ENCODE data around the gene VPS26A. TPM values are rescaled to one million over a fixed set of nuclear protein-coding genes. Genes with fewer than 3 reads are reported as not detected.

VPS26A gene
- total RNA-seq, 1 donor from 2014 or later, result 40.1 TPM

DNA sequence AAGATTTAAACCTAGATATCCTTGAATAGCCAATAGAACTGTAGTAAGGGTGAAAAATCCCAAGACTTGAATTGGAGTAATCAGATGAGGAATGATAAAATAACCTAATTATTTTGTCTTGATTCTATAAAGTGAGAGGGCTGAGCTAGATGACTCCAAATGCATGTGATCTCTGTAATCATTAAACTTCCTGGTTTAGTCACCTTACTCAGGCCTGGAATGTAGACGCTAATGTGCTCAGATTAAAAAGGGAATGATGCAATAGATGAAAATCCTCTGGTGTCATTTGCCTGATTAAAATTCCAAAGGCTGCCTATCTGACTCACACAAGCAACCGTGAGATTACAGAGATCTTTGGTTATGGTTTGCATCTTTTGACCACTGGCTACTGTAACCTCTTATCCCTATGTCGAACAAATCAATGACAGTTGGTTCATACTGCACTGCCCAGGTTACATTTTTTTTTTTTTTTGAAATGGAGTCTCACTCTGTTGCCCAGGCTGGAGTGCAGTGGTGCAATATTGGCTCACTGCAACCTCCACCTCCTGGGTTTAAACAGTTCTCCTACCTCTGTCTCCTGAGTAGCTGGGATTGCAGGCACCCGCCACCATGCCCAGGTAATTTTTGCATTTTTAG lies 93.3 kb downstream of the VPS26A start:
- H3K36me3 Mint-ChIP-seq, result no peaks in the 10 kb centered on the region
- peaks cover 13% of the 10 kb centered on the region for H3K9me3 Mint-ChIP-seq
- H3K4me1 Mint-ChIP-seq, result peaks cover 9% of the 10 kb centered on the region
- H3K4me3 Mint-ChIP-seq, result no peak overlapping the region
- no peak overlapping the region for H3K27ac Mint-ChIP-seq
- H3K27me3 Mint-ChIP-seq (ENCODE audit: low read depth), result no peaks in the 10 kb centered on the region
- no peak for DNase-seq (ENCODE audit: low spot score in 2 of 2, unreplicated experiment in 2 of 2)
- no peak for TF ChIP-seq CTCF (IDR thresholded peaks at IDR 0.05; ENCODE audit: unreplicated experiment)

- Mint-ChIP-seq H3K4me1 (peaks cover 9% of the 10 kb centered on the region), H3K27ac (no peak overlapping the region), H3K27me3 (ENCODE audit: low read depth) (no peaks in the 10 kb centered on the region), H3K4me3 (no peak overlapping the region), H3K36me3 (no peaks in the 10 kb centered on the region), H3K9me3 (peaks cover 9% of the 10 kb centered on the region)
- DNase-seq (ENCODE audit: low spot score in 2 of 2, unreplicated experiment in 2 of 2), result no peak
- TF ChIP-seq CTCF (IDR thresholded peaks at IDR 0.05; ENCODE audit: unreplicated experiment), result no peak
Measured at GRCh38 chr10:69218831-69219230, 94.9 kb downstream of the VPS26A start.

GRCh38 chr10:69220041-69220451 lies 96.1 kb downstream of the VPS26A start, which contains the start of gene HKDC1:
TSS of gene HKDC1 (plus strand) at chr10:69220332. CDS start at chr10:69220436, 104 bp downstream.
- H3K36me3 Mint-ChIP-seq, result no peaks in the 10 kb centered on the region
- H3K27me3 Mint-ChIP-seq (ENCODE audit: low read depth), result no peaks in the 10 kb centered on the region
- TF ChIP-seq CTCF (IDR thresholded peaks at IDR 0.05; ENCODE audit: unreplicated experiment), result no peak
- peaks cover 9% of the 10 kb centered on the region for H3K4me1 Mint-ChIP-seq
- no peaks in the 10 kb centered on the region for H3K9me3 Mint-ChIP-seq
- no peak within 1 kb of the TSS for H3K4me3 Mint-ChIP-seq
- DNase-seq (ENCODE audit: low spot score in 2 of 2, unreplicated experiment in 2 of 2), result no peak
- no peak within 1 kb of the TSS for H3K27ac Mint-ChIP-seq

- Mint-ChIP-seq H3K36me3 (no peaks in the 10 kb centered on the region), H3K27ac (no peak overlapping the region), H3K4me1 (peaks cover 7% of the 10 kb centered on the region), H3K4me3 (no peak overlapping the region), H3K27me3 (ENCODE audit: low read depth) (no peaks in the 10 kb centered on the region), H3K9me3 (no peaks in the 10 kb centered on the region)
- no peak for DNase-seq (ENCODE audit: low spot score in 2 of 2, unreplicated experiment in 2 of 2)
- no peak for TF ChIP-seq CTCF (IDR thresholded peaks at IDR 0.05; ENCODE audit: unreplicated experiment)
Measured at GRCh38 chr10:69220507-69220906, 96.5 kb downstream of the VPS26A start.

Other genes with a start within 250 kb of the VPS26A start
- gene DDX50, start 222.9 kb upstream of the VPS26A start, total RNA-seq, result 48.9 to 51.1 TPM (median 48.9 TPM) in 3 replicates
- gene DDX21, start 168.0 kb upstream of the VPS26A start, total RNA-seq, result 39.8 to 42.6 TPM (median 42.1 TPM) in 3 replicates
- gene KIFBP, start 135.4 kb upstream of the VPS26A start, total RNA-seq, result 19.1 to 22.7 TPM (median 21.4 TPM) in 3 replicates
- gene SRGN, start 36.1 kb upstream of the VPS26A start, total RNA-seq, result not detected in 3 replicates
- 38.0 to 42.4 TPM (median 38.3 TPM) in 3 replicates for gene SUPV3L1, start 56.1 kb downstream of the VPS26A start, total RNA-seq
- gene HKDC1, start 96.2 kb downstream of the VPS26A start, total RNA-seq, result 0.14 TPM in 1 of 3 replicates, not detected in the others
- 61.8 to 68.7 TPM (median 65.6 TPM) in 3 replicates for gene HK1, start 154.3 kb downstream of the VPS26A start, total RNA-seq

All from mesothelial cell of epicardium (in vitro differentiated cells).